ENCODE data around the gene GABBR2.
"Not testable (repeated sequence)": the region's sequence is repeated elsewhere in the genome, so short reads cannot be mapped to it uniquely, and the experiment has no call there.

Gene GABBR2

DNA sequence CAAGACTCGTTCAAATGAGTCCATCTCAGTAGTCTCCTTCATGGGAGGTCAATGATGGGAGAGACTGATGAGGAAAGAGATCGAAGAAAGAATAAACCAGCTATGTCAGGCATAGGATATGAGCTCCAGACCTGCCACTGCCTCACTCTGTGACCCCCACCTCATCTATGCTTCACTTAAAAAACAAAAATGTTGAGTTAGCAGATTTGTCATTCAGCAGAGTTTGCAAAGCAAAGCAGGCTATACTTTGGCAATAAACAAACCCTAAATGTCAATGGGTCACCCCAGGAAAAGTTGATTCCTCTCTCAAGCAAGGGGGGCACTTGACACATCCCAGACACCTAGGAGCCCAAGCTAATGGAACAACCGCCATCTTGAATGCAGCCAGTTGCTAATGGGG, 117.0 kb downstream of the GABBR2 start:
- no peak for DNase-seq

DNA sequence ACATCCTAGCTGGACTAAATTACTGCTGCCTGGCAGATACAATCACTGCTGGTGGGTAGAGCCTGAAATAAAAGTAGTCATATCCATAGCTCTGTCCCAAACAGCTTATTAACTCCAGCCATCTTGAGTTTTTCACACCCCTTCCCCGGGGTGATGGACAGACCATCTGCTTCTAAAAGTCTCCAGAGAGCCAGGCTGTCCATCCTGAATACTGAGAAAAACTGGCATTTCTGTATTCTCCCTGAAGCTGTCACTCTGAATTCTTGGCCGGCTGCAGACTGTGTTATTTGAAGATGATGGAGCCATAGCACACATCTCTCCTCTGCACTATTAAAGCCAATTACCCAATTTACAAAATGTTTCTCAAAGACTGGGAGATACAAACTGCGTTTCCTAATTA, 118.6 kb downstream of the GABBR2 start:
- no peak for DNase-seq

- no peak for DNase-seq
Observed at GRCh38 chr9:98589102-98589501, 119.6 kb downstream of the GABBR2 start.

DNA sequence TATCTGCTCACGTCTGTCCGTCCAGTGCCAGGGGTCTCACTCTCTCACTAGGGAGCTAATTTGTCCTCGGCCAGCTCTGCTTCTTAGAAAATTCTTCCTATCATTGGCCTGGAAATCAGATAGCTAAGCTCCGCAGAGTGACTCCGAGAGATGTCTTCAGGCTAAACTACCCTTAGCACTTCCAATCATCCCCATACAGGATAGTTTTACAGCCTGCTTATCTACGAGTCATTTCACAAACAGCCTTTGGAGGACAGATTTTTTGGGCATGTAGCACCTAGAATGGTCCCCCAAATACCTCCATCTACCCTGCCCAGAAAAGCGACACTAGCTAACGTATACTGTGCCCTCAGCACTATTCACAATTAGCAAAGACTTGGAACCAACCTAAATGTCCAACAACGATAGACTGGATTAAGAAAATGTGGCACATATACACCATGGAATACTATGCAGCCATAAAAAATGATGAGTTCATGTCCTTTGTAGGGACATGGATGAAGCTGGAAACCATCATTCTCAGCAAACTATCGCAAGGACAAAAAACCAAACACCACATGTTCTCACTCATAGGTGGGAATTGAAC, 123.8 kb downstream of the GABBR2 start:
- DNase-seq: not testable (repeated sequence)

DNA sequence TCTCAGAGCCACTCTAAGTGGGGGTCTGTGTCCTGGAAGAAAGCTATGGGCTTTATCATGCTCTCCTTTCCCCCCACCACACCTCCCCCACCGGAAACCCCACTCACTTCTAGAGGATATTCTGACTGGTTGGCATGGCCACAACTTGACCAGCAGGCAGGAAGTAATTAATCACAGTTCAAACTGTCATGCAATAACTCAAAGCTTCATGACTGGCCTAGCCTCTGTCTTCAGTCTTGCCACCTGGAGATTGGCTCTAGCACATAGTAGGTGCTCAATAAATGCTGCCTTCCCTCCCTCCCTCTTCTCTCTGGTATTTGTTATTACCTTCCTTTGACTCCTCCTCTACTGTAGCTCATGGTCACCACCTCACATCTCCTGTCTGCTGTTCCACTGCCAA, 124.7 kb downstream of the GABBR2 start:
- no peak for DNase-seq

DNA sequence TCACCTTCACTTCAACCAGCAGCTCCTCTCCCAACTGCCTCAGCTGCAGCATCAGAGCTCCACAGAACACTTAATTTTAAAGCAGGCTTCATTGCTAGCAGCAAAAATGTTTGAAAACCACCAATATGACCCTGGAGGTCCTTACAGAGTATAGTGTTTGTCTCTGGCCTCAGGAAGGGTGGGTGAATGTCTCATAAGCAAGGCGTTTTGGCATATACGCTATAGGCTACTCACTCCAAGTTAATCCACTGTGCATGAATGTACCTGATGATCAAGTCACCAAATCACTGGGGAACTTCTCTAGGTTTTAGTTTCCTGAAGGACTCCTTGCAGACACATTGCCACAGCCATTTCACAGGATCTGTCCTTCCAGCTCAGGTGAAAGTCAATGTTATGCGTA, 125.3 kb downstream of the GABBR2 start:
- DNase-seq: no peak

DNA sequence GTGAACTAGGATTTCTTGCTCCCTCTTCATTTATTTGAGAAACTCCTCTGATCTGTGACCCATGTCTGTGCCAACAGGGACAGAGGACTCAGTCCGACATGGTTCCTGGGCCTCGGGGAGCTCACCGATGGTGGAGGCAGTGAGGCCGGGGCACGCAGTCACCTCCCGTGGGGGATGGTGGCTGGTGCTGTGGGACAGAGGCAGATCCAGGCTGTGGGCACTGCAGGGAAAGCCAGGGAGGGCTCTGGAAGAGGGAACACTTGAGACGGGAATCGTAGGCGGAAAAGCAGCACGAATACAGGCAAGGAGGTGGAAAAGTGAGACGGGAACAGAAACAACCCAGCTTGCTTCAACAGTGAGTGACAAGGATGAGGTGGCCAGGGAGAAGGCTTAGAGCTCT, 127.8 kb downstream of the GABBR2 start:
- no peak for DNase-seq

- no peak for DNase-seq
Observed at GRCh38 chr9:98579700-98580099, 129.0 kb downstream of the GABBR2 start.

DNA sequence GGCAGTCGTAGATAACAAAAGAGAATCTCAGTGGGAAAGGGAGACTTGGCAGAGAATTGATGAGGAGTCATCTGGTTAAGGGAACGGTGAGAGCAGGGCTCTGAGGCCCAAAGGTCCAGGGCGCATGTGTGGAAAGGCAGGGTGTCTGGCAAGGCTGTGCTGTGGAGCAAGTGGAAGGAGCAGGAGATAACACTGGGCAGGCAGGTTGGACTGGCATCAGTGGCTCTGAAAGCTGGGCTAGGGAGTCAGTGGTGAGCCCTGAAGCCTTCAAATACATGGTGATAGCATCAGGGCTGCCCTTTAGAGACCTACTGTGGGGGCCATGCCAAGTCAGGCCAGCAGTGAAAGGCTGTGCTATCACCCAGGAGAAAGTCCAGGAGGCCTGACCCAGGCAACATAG, 131.3 kb downstream of the GABBR2 start:
- no peak for DNase-seq

DNA sequence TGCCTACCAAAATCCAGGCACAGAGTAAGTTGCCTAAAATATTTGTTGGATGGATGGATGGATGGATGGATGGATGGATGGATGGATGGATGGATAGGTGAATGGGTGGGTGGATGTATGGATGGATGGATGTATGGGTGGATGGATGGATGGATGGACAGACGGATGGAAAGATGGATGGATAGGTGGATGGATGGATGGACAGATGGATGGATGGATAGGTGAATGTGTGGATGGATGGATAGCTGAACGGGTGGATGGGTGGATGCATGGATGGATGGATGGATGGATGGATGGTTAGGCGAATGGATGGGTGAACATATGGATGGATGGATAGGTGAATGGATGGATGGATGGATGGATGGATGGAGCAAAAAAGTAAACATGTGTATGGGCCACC, 131.9 kb downstream of the GABBR2 start:
- DNase-seq: no peak

- no peak for DNase-seq
Observed at GRCh38 chr9:98576354-98576753, 132.4 kb downstream of the GABBR2 start.

- DNase-seq: no peak
Observed at GRCh38 chr9:98575379-98576346, 133.1 kb downstream of the GABBR2 start.

GRCh38 chr9:98573749-98574278, 134.9 kb downstream of the GABBR2 start:
- DNase-seq: no peak

GRCh38 chr9:98572796-98573195, 135.9 kb downstream of the GABBR2 start:
- DNase-seq: no peak

DNA sequence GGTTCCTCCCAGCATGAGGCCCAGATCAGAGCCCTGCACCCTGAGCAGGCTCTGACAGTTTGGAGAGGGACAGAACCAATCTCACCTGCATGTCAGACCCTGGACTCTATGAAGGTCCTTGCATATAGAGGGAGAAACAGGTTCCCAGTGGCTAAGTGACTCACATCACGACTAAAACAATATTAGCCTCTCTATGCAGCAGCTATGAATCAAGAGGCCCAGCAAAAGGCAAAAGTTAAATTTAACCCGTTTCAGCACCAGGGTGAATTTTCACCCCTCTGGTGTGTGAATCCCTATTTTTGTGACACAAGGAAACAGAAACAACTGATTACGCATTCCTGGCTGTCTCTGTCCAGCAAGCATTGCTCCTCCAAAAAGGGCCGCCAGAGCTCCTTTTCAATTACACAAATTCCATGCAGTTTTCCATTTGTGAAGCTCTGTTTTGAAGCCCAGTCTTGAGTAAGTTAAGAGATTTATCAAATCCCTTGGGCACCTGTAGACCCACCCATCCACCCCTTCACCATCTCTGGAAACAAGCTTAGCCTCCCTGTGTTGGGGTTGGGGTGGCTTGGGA, 136.6 kb downstream of the GABBR2 start:
- DNase-seq: no peak

- DNase-seq: no peak
Observed at GRCh38 chr9:98571643-98572042, 137.1 kb downstream of the GABBR2 start.

- no peak for DNase-seq
Observed at GRCh38 chr9:98570663-98571440, 137.9 kb downstream of the GABBR2 start.

GRCh38 chr9:98570055-98570454, 138.7 kb downstream of the GABBR2 start:
- DNase-seq: no peak

- DNase-seq: no peak
Observed at GRCh38 chr9:98569491-98569890, 139.2 kb downstream of the GABBR2 start.

- DNase-seq: no peak
Observed at GRCh38 chr9:98568909-98569469, 139.7 kb downstream of the GABBR2 start.

DNA sequence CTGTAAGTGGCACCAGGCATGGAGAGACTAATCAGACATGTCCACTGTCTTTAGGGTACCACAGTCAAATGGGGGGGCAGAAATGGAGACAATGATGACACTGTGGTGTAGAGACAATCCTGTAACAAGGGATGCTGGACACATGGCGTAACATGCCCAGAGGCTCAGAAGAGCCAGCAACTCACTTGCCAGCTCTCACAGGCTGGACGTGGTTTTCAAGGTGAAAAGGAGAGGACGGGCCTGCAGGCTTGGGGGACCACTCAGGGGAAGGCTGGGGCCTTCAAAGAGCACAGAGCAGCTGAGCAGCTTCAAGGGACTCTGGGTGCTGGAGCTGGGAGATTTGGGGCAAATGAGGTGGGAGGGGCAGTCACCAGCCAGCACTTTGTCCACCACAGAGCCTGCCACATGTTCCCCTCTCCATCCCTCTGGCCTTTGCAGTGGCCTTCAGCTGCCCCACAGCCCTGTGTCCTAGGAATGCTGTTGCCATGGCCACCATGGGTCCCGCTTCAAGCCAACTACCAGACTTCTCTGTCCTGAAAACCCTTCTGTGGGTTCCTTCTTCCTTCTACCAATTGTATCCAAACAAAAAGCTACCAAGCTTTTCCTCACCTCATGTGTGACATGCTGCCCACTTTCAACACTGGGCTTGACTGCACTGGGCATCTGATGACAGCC, 140.4 kb downstream of the GABBR2 start:
- DNase-seq: no peak

All from NCI-H1417 treated with DMSO at 0.1 percent for 48 hours (cell line).